Fibroblast of skin of right biceps (primary cell): ENCODE results near the gene CABP7.

Experiments
- DNase-seq: peaks from one replicate; pipeline ENCODE4 v3.0.0-alpha.2; 2013

The CABP7 gene

DNA sequence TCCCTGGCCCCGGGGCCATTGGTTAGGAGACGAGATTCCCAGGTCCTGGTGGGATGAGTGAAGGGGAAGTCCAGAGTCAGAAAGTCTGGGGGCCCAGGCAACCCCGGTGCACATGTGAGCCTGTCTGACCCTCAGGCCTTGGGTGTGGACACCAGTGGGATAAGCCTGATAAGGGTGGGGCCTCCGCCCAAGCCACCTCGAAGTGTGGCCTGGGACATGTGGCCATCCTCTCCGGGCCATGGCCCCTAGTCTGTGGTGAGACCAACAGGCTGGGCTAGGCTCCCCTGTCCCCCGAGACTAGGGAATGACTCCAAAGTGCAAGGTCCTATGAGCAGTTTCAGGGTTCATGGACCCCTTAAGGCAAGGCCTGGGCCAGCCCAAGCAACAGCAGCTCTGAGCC lies 6.3 kb downstream of the CABP7 start:
- no peak for DNase-seq

DNA sequence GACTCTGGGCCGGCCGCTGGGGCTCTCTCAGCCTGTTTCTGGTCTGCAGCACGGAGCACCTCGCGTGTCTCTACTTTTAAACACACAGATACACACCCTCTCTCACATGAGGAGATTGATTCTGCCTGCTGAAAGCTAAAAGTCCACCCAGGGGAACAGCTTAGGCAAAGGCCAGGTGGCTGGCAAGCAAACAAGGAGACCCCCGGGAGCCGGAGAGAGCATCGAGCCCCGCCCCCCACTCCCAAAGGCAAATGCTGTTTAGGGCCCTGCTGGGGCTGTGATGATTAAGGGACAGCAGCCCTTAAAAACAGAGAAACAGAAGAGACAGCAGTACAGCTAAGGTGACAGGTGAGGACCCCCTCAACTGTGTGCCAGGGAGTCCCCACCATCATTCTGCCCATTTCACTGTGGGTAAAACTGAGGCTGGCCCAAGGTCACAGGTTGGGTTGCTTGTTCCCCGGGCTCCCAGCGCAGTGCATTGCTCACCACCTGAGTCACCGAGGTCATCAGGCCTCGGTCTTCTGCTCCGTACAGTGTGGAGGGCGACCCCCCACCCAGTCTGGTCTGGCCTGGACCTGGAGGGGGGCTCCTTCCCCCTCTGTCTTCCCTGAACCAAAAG lies 6.8 kb downstream of the CABP7 start:
- DNase-seq: no peak

GRCh38 chr22:29727131-29727523 lies 7.3 kb downstream of the CABP7 start:
- DNase-seq: peak; percentile 48

GRCh38 chr22:29729161-29729560 lies 9.4 kb downstream of the CABP7 start:
- no peak for DNase-seq

DNA sequence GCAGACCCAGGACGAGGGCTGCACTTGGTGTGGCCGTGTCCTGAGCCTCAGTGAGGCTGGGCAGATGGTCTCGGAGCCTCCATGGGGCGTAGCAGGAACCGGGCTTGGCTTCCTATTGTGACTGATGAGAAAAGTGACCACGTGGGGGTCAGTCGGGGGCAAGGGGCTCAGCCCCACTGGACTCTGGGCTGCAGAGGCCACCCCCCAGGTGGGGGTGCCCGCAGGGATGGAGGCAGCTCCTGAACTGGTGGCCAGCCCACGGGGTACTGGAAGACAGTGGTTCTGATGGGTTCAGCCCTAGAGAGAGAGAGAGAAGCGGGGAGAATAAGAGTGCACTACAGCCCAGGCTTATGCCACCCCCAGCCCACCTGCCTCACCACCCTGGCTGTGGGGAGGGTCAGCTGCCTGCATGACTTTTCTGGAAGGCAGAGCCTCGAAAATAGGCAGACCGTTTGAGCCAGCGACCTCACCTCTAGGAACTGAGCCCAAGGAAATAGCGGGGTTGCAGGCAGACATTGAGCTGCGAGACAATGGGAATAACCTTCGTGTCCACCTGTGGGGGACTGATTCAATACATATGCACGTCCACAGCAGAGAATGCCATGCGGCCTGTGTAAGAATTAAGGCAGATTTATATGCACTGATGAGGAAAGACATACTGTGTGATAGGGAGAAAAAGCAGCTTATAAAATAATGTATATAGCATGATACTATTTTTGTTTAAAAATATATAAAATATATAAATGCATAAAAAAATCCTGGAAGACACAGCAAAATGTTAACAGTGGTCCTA lies 11.5 kb downstream of the CABP7 start:
- DNase-seq: no peak

DNA sequence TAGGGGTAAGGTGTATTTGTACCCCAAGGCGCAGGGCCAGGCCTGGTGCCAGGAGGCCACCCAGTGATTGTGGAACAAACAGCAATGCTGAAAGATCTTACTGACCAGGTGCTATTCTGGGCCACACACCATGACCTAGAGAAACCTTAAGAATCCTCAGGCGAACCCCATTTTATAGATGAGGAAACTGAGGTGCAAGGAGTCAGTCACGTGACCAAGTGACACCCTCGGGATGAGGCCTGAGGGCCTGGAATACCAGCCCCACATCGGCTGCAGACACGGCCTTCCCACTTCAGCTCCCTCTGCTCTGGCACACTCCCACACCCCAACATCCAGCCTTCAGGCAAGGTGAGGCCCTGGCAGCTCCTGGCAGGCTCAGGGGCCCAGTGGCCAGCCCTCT lies 13.1 kb downstream of the CABP7 start:
- no peak for DNase-seq

DNA sequence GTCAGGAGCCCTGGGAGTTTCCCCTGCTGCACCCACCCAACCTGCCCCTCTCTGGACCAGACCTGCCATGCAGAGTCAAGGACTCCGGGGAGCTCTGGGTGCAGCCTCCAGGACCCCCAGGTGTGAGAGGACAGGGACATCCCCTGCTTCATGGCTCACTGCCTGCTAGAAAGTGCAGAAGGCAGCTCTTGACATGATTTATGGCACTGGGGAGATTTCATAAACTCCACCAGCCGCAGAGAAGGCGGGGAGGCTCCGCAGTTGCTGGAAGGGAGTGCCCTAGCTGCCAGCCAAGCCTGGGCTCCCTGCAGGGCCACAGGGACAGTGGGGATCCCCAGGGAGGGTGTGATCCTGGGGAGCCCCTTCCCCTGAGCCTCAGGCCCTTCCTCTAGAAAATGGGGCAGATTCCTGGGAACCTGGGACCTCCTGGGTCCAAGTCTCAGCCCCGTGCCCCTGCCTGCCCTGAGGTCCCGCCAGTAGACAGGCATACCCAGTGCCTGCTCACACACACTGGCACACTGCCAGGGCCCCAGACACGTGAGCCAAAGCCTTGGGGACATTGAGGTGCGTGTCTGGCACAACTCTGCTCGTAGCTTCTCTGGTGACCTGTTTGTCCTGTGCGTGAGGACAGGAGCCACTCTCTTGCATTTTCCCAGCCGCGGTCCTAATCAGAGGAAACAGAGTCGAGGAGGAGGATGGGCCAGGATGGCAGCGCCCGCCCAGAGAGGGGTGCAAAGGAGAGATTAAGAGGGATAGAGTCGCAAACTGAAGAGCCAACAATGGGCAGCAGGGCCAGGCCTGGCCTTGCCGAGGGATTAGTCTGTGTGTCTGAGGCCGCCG lies 13.8 kb downstream of the CABP7 start:
- DNase-seq: no peak

- no peak for DNase-seq
Measured at GRCh38 chr22:29734406-29734805, 14.6 kb downstream of the CABP7 start.

DNA sequence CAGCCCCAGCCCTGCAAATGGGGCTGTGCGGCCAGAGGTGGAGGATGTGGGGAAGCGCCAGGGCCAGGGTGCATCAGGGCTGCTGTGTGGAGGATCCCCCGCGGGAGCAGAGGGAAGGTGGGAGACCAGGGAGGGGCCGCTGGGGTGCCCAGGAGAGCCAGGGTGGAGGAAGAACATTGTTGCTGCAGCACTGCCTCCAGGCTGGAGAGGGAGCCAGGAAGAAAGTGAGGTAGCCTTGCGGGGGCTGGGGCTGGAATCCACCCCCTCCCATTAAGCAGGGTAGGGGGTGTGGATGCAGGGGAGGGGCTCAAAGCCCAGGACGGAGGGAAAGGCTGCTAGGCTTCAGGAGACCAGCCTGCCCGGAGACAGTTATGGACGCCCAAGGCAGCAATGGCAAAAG lies 15.0 kb downstream of the CABP7 start:
- no peak for DNase-seq

DNA sequence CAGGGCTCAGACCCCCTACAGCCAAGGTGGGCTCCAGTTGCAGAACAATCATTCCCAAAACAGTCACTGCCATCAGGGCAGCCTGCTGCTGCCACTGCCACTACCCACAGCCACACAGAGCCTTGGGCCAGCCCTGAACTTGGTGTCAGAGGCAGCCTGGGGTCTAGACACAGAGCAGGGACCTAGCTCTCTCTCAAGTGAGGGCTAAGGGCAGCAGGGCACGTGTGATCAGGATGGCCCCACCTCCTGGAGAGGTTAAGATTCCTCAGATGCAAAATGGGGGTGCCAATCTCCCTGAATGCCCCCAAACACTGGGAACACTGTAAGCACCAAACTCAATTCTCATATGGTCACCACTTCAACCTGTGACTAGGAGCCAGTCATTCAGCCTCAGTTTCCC lies 15.6 kb downstream of the CABP7 start:
- DNase-seq: no peak

DNA sequence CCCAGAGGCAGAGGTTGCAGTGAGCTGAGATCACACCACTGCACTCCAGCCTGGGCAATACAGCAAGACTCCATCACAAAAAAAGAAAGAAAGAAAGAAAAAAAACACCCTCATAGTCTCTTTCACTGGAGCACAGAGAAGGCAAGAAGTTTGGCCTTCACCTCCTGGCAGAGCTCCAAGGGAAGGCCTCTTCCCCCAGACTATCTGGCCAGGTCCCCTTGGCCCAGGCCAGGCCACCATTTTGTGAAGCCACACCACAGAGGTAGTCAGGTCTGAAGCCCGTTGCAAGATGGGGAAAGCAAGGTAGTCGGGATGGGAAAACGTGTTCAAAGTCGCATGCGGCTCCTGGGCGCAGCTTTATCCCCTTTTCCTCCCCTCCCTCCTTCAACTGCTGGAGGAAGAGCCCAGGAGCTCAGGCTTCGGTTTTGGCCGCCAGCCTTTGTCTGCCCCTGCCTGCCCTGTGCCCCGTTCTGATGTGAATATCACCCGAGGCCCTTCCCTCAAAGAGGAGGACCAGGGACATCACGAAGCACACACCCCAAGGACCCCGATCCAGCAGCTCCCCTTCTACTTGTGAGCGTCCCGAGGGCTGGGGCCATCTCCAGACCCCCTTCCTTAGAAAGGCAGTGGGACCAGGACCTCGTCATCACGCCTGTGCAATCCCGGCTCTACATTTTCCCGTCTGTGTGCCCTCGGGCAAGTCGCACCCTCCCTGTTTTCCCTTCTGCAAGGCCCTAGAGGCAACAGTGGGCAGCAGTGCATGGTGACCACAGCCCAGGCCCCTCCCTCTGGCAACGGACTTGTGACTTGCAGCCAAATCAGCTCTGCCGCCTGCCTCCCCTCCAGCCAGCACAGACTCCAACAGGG lies 17.7 kb downstream of the CABP7 start:
- no peak for DNase-seq

GRCh38 chr22:29738118-29738815 lies 18.5 kb downstream of the CABP7 start:
- DNase-seq: no peak

GRCh38 chr22:29739346-29739875 lies 19.6 kb downstream of the CABP7 start:
- DNase-seq: no peak

DNA sequence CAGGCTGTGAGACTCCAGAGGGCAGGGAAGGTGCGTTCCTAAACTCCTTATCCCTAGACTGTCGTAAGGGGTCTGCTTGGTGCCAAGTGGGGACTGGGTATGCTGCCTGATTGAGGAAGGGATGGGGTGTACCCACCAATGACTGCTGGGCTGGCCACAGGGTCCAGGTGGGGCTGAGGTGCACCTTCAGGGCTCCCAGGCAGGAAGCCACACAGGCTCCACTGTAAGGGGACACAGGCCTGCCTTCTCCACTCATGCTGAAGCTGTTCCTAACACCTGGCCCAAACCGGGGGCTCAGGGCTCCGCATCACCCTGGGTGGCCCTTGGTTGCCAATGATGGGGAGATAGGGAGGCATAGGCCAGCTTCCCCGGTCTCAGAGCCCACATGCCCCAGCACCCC lies 20.4 kb downstream of the CABP7 start:
- no peak for DNase-seq

DNA sequence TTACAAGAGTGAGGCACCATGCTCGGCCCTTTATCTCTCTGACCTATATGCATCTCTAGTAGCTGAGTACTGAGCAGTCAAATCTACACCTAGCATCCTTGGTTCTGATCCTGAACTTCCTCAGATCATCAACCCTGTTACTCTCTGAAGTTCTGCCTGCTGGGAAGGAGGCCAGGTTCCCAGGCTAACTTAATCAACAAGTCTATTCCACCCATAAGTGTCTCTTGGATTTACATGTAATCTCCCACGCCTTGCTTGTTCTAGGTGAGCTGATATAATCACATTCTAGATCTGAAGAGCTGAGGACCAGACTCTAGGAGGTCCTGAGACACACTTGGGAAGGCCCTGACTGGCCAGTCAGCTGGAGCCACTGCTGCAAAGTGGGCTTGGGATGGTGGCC lies 22.1 kb downstream of the CABP7 start:
- no peak for DNase-seq

DNA sequence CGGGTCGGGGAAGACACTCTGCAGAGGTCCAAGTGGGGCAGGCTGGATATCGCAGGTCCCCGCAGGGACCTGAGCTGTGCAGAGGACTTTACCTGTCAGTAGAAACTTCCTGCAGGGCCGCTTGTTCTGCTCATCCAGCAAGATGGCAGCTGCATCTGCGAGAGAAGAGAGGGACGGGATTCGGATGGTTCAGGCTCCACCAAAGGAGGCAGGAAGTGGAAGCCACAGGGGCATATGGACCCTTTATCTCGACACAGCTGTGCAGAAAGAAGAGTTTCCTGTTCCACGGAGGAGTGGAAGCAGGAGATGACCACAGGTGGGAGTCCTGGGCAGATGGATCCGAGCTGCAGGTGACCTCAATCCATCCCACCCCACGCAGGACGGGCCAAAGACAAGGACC lies 22.5 kb downstream of the CABP7 start:
- DNase-seq: no peak

DNA sequence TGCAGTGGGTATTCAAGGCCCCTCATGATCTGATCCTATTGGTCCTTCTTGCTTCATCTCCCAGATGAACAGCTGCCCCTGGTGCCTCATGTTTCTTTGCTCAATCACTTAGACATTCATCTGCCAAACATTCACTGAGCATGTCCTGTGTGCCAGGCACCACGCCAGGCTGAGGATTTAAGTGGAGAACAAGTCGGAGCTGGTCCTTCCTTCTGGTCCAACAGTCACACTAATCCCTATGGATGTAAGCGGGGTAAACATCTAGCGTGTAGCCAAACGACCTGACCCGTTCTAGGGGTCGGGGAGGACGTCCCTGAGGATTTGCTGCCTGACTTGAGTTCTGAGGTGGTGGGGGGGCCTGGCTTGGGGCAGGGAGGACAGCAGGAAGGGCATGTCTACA lies 25.1 kb downstream of the CABP7 start:
- DNase-seq: peak; percentile 37

- DNase-seq: no peak
Measured at GRCh38 chr22:29747832-29748231, 28.0 kb downstream of the CABP7 start.

- no peak for DNase-seq
Measured at GRCh38 chr22:29748248-29748893, 28.6 kb downstream of the CABP7 start.

GRCh38 chr22:29750029-29750428 lies 30.2 kb downstream of the CABP7 start:
- no peak for DNase-seq
